ENCODE data around the gene ANKRD55.
A peak's percentile ranks its signal among the peaks of the same experiment; 100 is the strongest.
"Not testable (repeated sequence)": the region's sequence is repeated elsewhere in the genome, so short reads cannot be mapped to it uniquely, and the experiment has no call there.

The ANKRD55 gene

DNA sequence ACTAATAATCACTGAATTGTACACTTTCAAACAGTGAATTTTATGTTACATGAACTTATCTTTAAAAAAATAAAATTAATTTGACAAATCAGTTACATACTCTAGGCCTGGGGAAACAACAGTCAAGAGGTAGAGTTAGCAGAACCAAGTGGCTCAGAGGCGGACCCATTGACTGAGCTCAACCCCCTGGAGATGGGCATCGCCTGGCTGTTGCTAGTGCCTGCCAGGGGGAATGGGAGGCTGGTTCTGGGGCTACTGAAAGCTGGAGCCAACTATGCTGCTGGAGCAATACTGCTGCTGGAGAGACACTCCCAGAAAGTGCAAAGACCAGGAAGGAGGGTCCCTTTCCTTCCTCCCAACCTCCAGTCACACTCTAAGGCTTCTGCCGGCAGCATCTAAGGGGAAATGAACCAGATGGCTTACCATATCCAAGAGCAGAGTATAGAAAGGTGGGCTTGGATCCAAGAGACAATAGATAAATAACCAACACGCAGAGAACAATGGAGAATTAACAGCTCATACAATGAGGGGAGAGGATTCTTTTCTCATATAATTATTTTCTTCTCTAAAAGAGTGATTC is 40.3 kb upstream of the ANKRD55 start:
- H3K4me3 ChIP-seq (ENCODE audit: low read depth, low read length), result no peak overlapping the region
- TF ChIP-seq, protein P1, sequence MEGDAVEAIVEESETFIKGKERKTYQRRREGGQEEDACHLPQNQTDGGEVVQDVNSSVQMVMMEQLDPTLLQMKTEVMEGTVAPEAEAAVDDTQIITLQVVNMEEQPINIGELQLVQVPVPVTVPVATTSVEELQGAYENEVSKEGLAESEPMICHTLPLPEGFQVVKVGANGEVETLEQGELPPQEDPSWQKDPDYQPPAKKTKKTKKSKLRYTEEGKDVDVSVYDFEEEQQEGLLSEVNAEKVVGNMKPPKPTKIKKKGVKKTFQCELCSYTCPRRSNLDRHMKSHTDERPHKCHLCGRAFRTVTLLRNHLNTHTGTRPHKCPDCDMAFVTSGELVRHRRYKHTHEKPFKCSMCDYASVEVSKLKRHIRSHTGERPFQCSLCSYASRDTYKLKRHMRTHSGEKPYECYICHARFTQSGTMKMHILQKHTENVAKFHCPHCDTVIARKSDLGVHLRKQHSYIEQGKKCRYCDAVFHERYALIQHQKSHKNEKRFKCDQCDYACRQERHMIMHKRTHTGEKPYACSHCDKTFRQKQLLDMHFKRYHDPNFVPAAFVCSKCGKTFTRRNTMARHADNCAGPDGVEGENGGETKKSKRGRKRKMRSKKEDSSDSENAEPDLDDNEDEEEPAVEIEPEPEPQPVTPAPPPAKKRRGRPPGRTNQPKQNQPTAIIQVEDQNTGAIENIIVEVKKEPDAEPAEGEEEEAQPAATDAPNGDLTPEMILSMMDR (IDR thresholded peaks at IDR 0.05; ENCODE audit: low read depth, low read length, missing control alignments), result no peak
- no peak for DNase-seq (ENCODE audit: low read depth)

DNA sequence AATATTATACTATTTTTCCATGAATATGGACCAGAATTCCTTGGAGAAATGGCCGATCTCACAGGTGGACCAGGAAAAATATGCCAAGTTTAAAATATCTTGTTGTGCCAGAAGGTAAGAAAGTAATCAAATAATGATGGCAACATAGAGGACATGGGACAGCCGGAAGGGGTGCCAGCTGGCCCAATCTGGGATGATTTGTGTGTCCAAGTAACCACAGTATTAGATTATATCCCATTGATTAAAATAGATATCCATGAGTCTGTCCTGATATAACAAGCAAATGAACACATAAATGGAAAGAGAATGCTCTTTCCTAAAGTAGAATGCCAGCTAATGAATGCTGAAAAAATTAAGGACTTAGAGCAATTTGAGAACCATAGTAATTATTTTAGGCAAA is 39.6 kb upstream of the ANKRD55 start:
- TF ChIP-seq, protein P1 (IDR thresholded peaks at IDR 0.05; ENCODE audit: low read depth, low read length, missing control alignments), result no peak
- no peak for DNase-seq (ENCODE audit: low read depth)
- H3K4me3 ChIP-seq (ENCODE audit: low read depth, low read length), result no peak overlapping the region

DNA sequence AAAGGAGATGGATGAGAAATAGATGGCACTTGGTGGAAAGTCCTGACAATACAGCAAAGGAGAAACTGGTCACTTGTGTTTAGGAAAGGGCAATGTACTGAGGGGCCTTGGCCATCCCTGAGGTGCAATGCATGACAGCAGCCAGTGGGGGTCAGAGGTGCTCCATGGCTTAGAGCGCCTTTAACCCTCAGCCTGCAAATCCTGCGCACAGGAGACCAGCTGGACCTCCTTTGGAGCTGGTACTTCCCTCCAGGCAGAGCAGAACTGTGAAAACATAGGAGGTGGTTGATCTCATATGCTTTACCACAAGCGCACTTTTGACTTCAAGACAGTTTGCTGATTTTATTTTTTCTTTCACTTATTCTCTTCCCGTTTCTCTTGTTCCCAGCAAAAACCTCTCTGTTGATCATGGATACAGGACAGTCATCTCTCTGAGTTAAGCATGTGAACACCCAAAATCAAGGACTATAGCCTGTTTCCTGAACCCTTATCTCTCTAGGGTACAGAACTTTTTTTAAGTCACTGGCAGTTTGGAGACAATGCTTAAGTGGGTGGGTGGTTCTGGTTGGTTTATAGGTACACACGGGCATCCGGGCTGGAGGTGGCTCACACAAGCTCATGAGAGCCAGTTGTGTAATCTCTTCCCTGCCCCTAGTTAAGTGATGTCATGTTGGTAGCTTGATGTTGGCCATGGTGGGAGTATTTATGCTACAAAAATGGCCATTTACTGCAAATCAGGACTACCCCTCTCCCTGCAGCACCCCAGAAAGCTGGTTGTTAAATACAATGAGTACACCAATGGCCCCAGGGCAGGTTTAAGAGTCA is 37.6 kb upstream of the ANKRD55 start:
- peak; percentile 36 for DNase-seq (ENCODE audit: low read depth)
- no peak overlapping the region for H3K4me3 ChIP-seq (ENCODE audit: low read depth, low read length)
- TF ChIP-seq, protein P1 (IDR thresholded peaks at IDR 0.05; ENCODE audit: low read depth, low read length, missing control alignments), result peak; percentile 100

DNA sequence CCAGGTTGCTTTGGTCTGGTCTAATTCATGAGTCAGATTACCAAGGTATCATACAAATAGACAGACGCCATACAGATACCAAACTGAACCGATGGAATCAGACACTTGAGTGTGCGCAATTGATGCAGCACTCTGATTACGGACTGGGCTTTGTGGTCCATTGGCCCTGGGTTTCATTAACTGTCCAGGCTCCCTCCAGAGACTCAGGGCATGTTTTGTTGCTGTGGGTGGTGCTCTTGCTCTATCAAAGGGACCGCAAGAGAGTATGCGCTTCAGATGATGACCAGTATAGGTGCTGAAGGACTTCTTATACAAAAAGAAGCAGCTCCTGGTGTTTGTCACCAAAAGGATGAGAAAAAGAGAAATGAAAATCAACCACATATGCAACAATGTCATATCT is 36.9 kb upstream of the ANKRD55 start:
- H3K4me3 ChIP-seq (ENCODE audit: low read depth, low read length), result no peak overlapping the region
- TF ChIP-seq, protein P1 (IDR thresholded peaks at IDR 0.05; ENCODE audit: low read depth, low read length, missing control alignments), result peak; percentile 17
- no peak for DNase-seq (ENCODE audit: low read depth)

DNA sequence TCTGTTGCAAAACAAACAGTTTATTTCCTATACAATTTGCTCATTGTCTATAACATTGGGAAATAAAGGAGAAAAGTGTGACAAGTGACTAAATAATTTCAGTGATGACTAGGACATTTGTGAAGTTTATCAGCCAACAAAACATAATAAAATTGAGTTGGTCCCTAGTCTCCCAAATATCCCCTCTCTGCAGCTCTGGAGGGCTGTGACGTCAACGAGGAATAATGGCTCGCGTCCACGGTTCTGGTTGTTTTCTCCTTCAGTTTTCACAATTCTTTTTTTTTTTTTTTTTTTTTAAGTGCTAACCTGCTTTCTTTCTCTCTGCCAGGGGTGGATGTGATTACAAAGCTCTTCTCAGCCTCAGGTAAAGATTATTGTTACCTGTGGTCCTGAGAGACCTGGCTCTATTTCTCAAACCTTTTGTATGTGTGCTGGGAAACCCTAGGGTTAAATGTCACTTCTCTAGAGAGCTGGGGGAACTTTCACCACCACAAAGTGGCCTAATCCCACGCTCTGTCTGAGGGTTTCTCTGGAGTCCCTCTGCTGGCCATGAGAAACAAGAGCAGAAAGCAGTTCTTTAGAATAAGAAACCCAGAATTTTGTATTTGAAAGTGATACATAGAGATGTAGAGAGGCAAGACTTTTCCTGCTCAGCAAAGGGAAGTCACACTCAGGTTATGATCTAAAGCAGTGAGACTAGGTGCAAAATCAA is 36.2 kb upstream of the ANKRD55 start:
- no peak overlapping the region for H3K4me3 ChIP-seq (ENCODE audit: low read depth, low read length)
- peak; percentile 18 for DNase-seq (ENCODE audit: low read depth)
- TF ChIP-seq, protein P1 (IDR thresholded peaks at IDR 0.05; ENCODE audit: low read depth, low read length, missing control alignments), result peak; percentile 50

DNA sequence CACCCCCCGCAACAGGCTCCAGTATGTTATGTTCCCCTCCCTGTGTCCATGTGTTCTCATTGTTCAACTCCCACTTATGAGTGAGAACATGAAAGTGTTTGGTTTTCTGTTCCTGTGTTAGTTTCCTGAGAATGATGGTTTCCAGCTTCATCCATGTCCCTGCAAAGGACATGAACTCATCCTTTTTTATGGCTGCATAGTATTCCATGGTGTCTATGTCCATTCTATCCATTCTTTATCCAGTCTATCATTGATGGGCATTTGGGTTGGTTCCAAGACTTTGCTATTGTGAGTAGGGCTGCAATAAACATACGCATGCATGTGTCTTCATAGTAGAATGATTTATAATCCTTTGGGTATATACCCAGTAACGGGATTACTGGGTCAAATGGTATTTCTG is 35.6 kb upstream of the ANKRD55 start:
- not testable (repeated sequence) for DNase-seq (ENCODE audit: low read depth); H3K4me3 ChIP-seq (ENCODE audit: low read depth, low read length)

DNA sequence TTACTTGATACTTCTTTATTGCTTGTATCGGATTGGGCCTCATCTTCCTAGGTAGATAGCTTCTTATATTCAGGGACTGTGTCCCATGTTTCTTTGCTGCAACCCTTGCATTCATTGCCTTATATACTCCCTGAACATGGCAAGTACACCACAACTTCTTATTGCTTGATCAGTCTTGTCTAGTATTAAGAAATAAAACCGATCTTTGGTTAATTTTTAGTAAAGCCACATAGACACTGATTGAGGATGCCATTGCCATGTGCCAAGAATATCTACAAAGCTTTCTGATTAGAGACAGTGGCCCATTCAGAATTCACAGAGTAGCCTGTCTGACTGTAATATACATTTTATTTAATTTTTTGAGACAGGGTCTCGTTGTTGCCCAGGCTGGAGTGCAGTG is 34.7 kb upstream of the ANKRD55 start:
- TF ChIP-seq, protein P1 (IDR thresholded peaks at IDR 0.05; ENCODE audit: low read depth, low read length, missing control alignments), result no peak

More for the DNA sequence above, 34.7 kb upstream of the ANKRD55 start:
- DNase-seq (ENCODE audit: low read depth), result no peak
- no peak overlapping the region for H3K4me3 ChIP-seq (ENCODE audit: low read depth, low read length)
